GM23338 (cell line): ENCODE data around the gene EIF4G3. TPM values are rescaled to one million over a fixed set of nuclear protein-coding genes. Genes with fewer than 3 reads are reported as not detected.

Source experiments
- ATAC-seq: fragments of 200-7000 bp; cut with Tn5 transposase; 3 replicates; pipeline ENCODE4 v1.9.1; 2020
- DNase-seq: peaks from one replicate; pipeline ENCODE4 v3.0.0-alpha.2; 2015; ENCODE audit warnings: low spot score
- H2AFZ ChIP-seq: fragments of 200-600 bp; sonication (generic); 2 replicates; pipeline ENCODE4 v1.8.0; 2016; ENCODE audit warnings: antibody characterized with exemption, mild to moderate bottlenecking, moderate library complexity
- H3F3A ChIP-seq: fragments of 200-600 bp; sonication (generic); replicated peaks from 2 replicates; pipeline ENCODE4 v1.8.0; 2017; ENCODE audit warnings: antibody characterized with exemption, mixed run types, low read depth
- H3K27ac ChIP-seq: fragments of 200-600 bp; sonication (generic); 2 replicates; pipeline ENCODE4 v1.6.1; 2016; ENCODE audit warnings: low read depth
- H3K27me3 ChIP-seq: fragments of 200-600 bp; sonication (generic); 2 replicates; pipeline ENCODE4 v1.8.0; 2016; ENCODE audit warnings: mild to moderate bottlenecking, mixed run types, moderate library complexity; ENCODE audit not compliant: insufficient read depth
- H3K36me3 ChIP-seq: fragments of 200-600 bp; sonication (generic); 2 replicates; pipeline ENCODE4 v1.8.0; 2016; ENCODE audit warnings: mild to moderate bottlenecking; ENCODE audit not compliant: insufficient read depth
- H3K4me1 ChIP-seq: fragments of 200-600 bp; sonication (generic); 2 replicates; pipeline ENCODE4 v1.8.0; 2016; ENCODE audit warnings: mild to moderate bottlenecking, moderate library complexity; ENCODE audit not compliant: insufficient read depth
- H3K4me2 ChIP-seq: fragments of 200-600 bp; sonication (generic); 2 replicates; pipeline ENCODE4 v1.7.1; 2017; ENCODE audit warnings: mixed run types
- H3K4me3 ChIP-seq: fragments of 200-600 bp; sonication (generic); 2 replicates; pipeline ENCODE4 v1.6.1; 2016; ENCODE audit warnings: mixed run types
- H3K79me2 ChIP-seq: fragments of 200-600 bp; sonication (generic); replicated peaks from 2 replicates; pipeline ENCODE4 v1.8.0; 2017; ENCODE audit warnings: mild to moderate bottlenecking; ENCODE audit not compliant: insufficient read depth
- H3K9me2 ChIP-seq: fragments of 200-600 bp; sonication (generic); 2 replicates; pipeline ENCODE4 v1.8.0; 2017; ENCODE audit not compliant: insufficient read depth
- H4K20me1 ChIP-seq: fragments of 200-600 bp; sonication (generic); replicated peaks from 2 replicates; pipeline ENCODE4 v1.8.0; 2017; ENCODE audit warnings: mild to moderate bottlenecking; ENCODE audit not compliant: insufficient read depth
- H3K27ac Mint-ChIP-seq: 2 replicates; pipeline ENCODE4 v1.8.0; 2020; ENCODE audit warnings: inconsistent platforms, mild to moderate bottlenecking, moderate library complexity, mixed read lengths
- H3K27me3 Mint-ChIP-seq: 3 replicates; pipeline ENCODE4 v1.8.0; 2022; ENCODE audit warnings: low read depth, mild to moderate bottlenecking, moderate library complexity, mixed read lengths, inconsistent platforms; ENCODE audit not compliant: insufficient read depth, poor library complexity
- H3K36me3 Mint-ChIP-seq: 3 replicates; pipeline ENCODE4 v1.8.0; 2021; ENCODE audit warnings: low read depth, mild to moderate bottlenecking, inconsistent platforms, moderate library complexity, mixed read lengths
- H3K4me1 Mint-ChIP-seq: 3 replicates; pipeline ENCODE4 v1.8.0; 2020; ENCODE audit warnings: mild to moderate bottlenecking, inconsistent platforms, mixed read lengths
- H3K4me3 Mint-ChIP-seq: 3 replicates; pipeline ENCODE4 v1.8.0; 2021; ENCODE audit warnings: moderate library complexity, mild to moderate bottlenecking, inconsistent platforms, mixed read lengths
- H3K9me3 Mint-ChIP-seq: 3 replicates; pipeline ENCODE4 v1.8.0; 2020; ENCODE audit warnings: moderate library complexity, mild to moderate bottlenecking, inconsistent platforms, mixed read lengths
- CREB1 ChIP-seq: fragments of 250-450 bp; sonication (Bioruptor Pico); IDR thresholded peaks from 2 replicates; pipeline ENCODE4 v1.5.0; 2020; ENCODE audit warnings: low read depth, mild to moderate bottlenecking, moderate library complexity
- EZH2 ChIP-seq: fragments of 200-600 bp; sonication (generic); IDR thresholded peaks from one replicate; pipeline ENCODE4 v1.8.0; 2017; ENCODE audit warnings: antibody characterized with exemption, mild to moderate bottlenecking, low read depth; ENCODE audit not compliant: unreplicated experiment
- EZH2phosphoT487 ChIP-seq: fragments of 200-600 bp; sonication (generic); IDR thresholded peaks from one replicate; pipeline ENCODE4 v1.8.1; 2018; ENCODE audit warnings: antibody characterized with exemption; ENCODE audit not compliant: unreplicated experiment
- JUNB ChIP-seq: IDR thresholded peaks from one replicate; pipeline ENCODE4 v1.6.1; 2016; ENCODE audit warnings: antibody characterized with exemption; ENCODE audit not compliant: unreplicated experiment
- NANOG ChIP-seq: IDR thresholded peaks from 2 replicates; pipeline ENCODE4 v1.6.1; 2016; ENCODE audit warnings: antibody characterized with exemption, borderline replicate concordance
- STAT1 ChIP-seq: IDR thresholded peaks from one replicate; pipeline ENCODE4 v1.6.1; 2016; ENCODE audit warnings: antibody characterized with exemption; ENCODE audit not compliant: unreplicated experiment
- ZNF114 ChIP-seq: fragments of 250-450 bp; sonication (Bioruptor Pico); IDR thresholded peaks from 2 replicates; pipeline ENCODE4 v1.5.0; 2020; ENCODE audit warnings: mild to moderate bottlenecking, moderate library complexity
- ZNF331 ChIP-seq: fragments of 250-450 bp; sonication (Bioruptor Pico); IDR thresholded peaks from 2 replicates; pipeline ENCODE4 v1.5.0; 2020; ENCODE audit warnings: low read depth, mild to moderate bottlenecking, moderate library complexity
- polyA plus RNA-seq: library from polyadenylated mRNA; unstranded; fragments of >200 nt; fragmentation: Nextera tagmentation; extraction: Ambion mirVana; gene quantifications from 2 replicates; pipeline ENCODE4 v1.2.1, GENCODE V29; 2016
- total RNA-seq: library from RNA; depleted of rRNA; stranded (reverse); fragments of >200 nt; shearing (Covaris generic); gene quantifications from 2 replicates; pipeline ENCODE4 v1.2.3, GENCODE V29; 2014
- TF ChIP-seq, protein P1 (sequence below), 2 experiments: fragments of 200-600 bp in 1 of 2; sonication (generic) in 1 of 2; conservative IDR thresholded peaks; 2 replicates each; pipeline versions ENCODE4 v1.5.1 to v1.6.1; 2016 to 2017; ENCODE audit warnings: antibody characterized with exemption in 2 of 2, low read depth in 2 of 2, mild to moderate bottlenecking in 2 of 2, moderate library complexity in 1 of 2
- TF ChIP-seq, protein P2 (sequence below): fragments of 250-450 bp; sonication (Bioruptor Pico); IDR thresholded peaks from 2 replicates; pipeline ENCODE4 v1.5.0; 2020; ENCODE audit warnings: mild to moderate bottlenecking, moderate library complexity

Gene EIF4G3
- total and polyA plus RNA-seq, 2 experiments from 2014 or later, result 37.9 to 68.1 TPM

DNA sequence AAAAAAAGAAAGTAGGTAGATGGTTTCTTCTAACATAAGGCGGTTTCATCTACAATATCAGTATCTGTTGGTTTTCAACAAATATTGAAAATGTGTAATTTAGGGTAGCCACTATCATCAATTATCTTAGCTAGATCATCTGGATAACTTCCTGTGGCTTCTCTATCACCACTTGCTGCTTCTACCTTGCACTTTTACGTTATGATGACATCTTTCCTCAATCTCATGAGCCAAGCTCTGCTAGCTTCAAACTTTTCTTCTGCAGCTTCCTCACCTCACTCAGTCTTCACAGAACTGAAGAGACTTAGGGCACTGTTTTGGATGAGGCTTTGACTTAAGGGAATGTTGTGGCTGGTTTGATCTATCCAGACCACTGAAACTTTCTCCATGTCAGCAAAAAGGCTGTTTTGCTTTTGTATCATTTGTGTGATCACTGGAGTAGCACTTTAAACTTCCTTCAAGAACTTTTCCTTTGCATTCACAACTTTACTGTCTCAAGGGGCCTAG lies 244.7 kb downstream of the EIF4G3 start:
- no peak overlapping the region for H2AFZ ChIP-seq
- H3K27ac Mint-ChIP-seq, result no peak overlapping the region
- TF ChIP-seq, protein P1, sequence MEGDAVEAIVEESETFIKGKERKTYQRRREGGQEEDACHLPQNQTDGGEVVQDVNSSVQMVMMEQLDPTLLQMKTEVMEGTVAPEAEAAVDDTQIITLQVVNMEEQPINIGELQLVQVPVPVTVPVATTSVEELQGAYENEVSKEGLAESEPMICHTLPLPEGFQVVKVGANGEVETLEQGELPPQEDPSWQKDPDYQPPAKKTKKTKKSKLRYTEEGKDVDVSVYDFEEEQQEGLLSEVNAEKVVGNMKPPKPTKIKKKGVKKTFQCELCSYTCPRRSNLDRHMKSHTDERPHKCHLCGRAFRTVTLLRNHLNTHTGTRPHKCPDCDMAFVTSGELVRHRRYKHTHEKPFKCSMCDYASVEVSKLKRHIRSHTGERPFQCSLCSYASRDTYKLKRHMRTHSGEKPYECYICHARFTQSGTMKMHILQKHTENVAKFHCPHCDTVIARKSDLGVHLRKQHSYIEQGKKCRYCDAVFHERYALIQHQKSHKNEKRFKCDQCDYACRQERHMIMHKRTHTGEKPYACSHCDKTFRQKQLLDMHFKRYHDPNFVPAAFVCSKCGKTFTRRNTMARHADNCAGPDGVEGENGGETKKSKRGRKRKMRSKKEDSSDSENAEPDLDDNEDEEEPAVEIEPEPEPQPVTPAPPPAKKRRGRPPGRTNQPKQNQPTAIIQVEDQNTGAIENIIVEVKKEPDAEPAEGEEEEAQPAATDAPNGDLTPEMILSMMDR (conservative IDR thresholded peaks at IDR 0.05; ENCODE audit: low read depth in 2 of 2), result no peak
- peaks cover 2% of the 10 kb centered on the region for H3K27me3 Mint-ChIP-seq
- DNase-seq (no peak), ATAC-seq (no peak)
- H3K27ac ChIP-seq, result no peak overlapping the region
- peaks cover 4% of the 10 kb centered on the region; the same call in 2 of the 3 replicates for H3K36me3 Mint-ChIP-seq
- peaks cover 3% of the 10 kb centered on the region; the same call in 1 of the 2 replicates for H4K20me1 ChIP-seq
- no peak overlapping the region for H3K4me3 ChIP-seq
- no peak overlapping the region for H3K4me3 Mint-ChIP-seq
- H3K9me2 ChIP-seq, result no peaks in the 10 kb centered on the region
- H3K4me1 Mint-ChIP-seq, result peaks cover 9% of the 10 kb centered on the region; the same call in 2 of the 3 replicates
- no peaks in the 10 kb centered on the region for H3K79me2 ChIP-seq
- H3F3A ChIP-seq, result no peaks in the 10 kb centered on the region
- H3K36me3 ChIP-seq, result peaks cover 11% of the 10 kb centered on the region
- no peak overlapping the region for H3K4me2 ChIP-seq
- peaks cover 7% of the 10 kb centered on the region; the same call in 1 of the 2 replicates for H3K4me1 ChIP-seq
- H3K9me3 Mint-ChIP-seq, result no peaks in the 10 kb centered on the region
- H3K27me3 ChIP-seq, result no peaks in the 10 kb centered on the region

DNA sequence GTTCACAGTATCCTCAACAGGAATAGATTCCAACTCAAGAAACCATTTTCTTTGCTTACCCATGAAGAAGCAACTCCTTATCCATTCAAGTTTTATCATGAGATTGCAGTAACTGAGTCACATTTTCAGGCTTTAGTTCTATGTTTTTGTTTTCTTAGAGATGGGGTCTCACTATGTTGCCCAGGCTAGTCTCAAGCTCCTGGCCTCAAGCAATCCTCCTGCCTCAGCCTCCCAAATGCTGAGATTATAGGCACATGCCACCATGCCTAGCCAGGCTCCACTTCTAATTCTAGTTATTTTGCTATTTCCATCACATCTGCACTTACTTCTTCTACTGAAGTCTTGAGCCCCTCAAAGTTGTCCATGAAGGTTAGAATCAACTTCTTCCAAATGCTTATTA lies 246.3 kb downstream of the EIF4G3 start:
- Mint-ChIP-seq H3K36me3 (peaks cover 4% of the 10 kb centered on the region; the same call in 2 of the 3 replicates), H3K27ac (no peak overlapping the region), H3K4me1 (no peaks in the 10 kb centered on the region), H3K4me3 (no peak overlapping the region), H3K27me3 (peaks cover 2% of the 10 kb centered on the region), H3K9me3 (no peaks in the 10 kb centered on the region)
- no peaks in the 10 kb centered on the region; the same call in 1 of the 2 replicates for H4K20me1 ChIP-seq
- no peak overlapping the region for H3K27ac ChIP-seq
- ATAC-seq (no peak), DNase-seq (no peak)
- no peak overlapping the region for H2AFZ ChIP-seq
- H3F3A ChIP-seq, result no peaks in the 10 kb centered on the region
- peaks cover 11% of the 10 kb centered on the region for H3K36me3 ChIP-seq
- H3K9me2 ChIP-seq, result no peaks in the 10 kb centered on the region
- H3K4me2 ChIP-seq, result no peak overlapping the region
- H3K4me1 ChIP-seq, result no peaks in the 10 kb centered on the region
- no peak overlapping the region for H3K4me3 ChIP-seq
- H3K79me2 ChIP-seq, result no peaks in the 10 kb centered on the region
- H3K27me3 ChIP-seq, result no peaks in the 10 kb centered on the region
- TF ChIP-seq EZH2 (no peak), ZNF114 (no peak), EZH2phosphoT487 (no peak), ZNF331 (CRISPR knock-in tag) (no peak), CREB1 (CRISPR knock-in tag) (no peak), JUNB (no peak), NANOG (no peak), STAT1 (no peak)
- TF ChIP-seq, protein P2, sequence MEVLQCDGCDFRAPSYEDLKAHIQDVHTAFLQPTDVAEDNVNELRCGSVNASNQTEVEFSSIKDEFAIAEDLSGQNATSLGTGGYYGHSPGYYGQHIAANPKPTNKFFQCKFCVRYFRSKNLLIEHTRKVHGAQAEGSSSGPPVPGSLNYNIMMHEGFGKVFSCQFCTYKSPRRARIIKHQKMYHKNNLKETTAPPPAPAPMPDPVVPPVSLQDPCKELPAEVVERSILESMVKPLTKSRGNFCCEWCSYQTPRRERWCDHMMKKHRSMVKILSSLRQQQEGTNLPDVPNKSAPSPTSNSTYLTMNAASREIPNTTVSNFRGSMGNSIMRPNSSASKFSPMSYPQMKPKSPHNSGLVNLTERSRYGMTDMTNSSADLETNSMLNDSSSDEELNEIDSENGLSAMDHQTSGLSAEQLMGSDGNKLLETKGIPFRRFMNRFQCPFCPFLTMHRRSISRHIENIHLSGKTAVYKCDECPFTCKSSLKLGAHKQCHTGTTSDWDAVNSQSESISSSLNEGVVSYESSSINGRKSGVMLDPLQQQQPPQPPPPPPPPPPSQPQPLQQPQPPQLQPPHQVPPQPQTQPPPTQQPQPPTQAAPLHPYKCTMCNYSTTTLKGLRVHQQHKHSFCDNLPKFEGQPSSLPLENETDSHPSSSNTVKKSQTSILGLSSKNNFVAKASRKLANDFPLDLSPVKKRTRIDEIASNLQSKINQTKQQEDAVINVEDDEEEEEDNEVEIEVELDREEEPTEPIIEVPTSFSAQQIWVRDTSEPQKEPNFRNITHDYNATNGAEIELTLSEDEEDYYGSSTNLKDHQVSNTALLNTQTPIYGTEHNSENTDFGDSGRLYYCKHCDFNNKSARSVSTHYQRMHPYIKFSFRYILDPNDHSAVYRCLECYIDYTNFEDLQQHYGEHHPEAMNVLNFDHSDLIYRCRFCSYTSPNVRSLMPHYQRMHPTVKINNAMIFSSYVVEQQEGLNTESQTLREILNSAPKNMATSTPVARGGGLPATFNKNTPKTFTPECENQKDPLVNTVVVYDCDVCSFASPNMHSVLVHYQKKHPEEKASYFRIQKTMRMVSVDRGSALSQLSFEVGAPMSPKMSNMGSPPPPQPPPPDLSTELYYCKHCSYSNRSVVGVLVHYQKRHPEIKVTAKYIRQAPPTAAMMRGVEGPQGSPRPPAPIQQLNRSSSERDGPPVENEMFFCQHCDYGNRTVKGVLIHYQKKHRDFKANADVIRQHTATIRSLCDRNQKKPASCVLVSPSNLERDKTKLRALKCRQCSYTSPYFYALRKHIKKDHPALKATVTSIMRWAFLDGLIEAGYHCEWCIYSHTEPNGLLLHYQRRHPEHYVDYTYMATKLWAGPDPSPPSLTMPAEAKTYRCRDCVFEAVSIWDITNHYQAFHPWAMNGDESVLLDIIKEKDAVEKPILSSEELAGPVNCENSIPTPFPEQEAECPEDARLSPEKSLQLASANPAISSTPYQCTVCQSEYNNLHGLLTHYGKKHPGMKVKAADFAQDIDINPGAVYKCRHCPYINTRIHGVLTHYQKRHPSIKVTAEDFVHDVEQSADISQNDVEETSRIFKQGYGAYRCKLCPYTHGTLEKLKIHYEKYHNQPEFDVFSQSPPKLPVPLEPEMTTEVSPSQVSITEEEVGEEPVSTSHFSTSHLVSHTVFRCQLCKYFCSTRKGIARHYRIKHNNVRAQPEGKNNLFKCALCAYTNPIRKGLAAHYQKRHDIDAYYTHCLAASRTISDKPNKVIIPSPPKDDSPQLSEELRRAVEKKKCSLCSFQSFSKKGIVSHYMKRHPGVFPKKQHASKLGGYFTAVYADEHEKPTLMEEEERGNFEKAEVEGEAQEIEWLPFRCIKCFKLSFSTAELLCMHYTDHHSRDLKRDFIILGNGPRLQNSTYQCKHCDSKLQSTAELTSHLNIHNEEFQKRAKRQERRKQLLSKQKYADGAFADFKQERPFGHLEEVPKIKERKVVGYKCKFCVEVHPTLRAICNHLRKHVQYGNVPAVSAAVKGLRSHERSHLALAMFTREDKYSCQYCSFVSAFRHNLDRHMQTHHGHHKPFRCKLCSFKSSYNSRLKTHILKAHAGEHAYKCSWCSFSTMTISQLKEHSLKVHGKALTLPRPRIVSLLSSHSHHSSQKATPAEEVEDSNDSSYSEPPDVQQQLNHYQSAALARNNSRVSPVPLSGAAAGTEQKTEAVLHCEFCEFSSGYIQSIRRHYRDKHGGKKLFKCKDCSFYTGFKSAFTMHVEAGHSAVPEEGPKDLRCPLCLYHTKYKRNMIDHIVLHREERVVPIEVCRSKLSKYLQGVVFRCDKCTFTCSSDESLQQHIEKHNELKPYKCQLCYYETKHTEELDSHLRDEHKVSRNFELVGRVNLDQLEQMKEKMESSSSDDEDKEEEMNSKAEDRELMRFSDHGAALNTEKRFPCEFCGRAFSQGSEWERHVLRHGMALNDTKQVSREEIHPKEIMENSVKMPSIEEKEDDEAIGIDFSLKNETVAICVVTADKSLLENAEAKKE, result no peak
- TF ChIP-seq, protein P1 (conservative IDR thresholded peaks at IDR 0.05; ENCODE audit: low read depth in 2 of 2), result no peak
